ENCODE measurements around the gene SORCS1. TPM values are rescaled to one million over a fixed set of nuclear protein-coding genes. Genes with fewer than 3 reads are reported as not detected.

SORCS1 gene
- total RNA-seq, 4 donors from 2014 or later: 0.26 to 9.4 (median 3.8) TPM

DNA sequence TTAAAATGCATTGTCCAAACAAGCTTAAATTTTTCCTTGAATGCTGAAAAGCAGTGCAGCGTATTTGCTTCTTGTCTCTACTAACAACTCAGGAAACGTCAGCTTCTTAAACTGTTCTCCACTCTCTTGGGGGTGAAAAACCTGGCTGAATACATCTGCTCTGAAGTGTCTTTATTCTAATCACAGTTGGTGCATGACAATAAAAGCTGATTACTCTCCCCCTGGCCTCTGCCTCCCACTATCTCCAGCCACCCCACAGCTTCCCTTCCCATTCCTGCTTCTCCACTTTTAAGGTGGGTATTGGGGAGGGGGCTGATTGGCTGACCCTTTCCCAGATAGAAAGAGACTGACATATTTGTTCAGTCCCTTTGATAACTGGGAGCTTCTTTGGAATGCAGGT lies 456.0 kb downstream of the SORCS1 start:
- intact Hi-C loops (cut with DNase I; ENCODE audit: low total_unique reads): no loop called here
- no peaks in the 10 kb centered on the region for H3K36me3 ChIP-seq
- no peak overlapping the region for H3K27ac ChIP-seq
- H3K4me1 ChIP-seq: no peaks in the 10 kb centered on the region
- H3K27me3 ChIP-seq: no peaks in the 10 kb centered on the region
- H3K4me3 ChIP-seq: no peak overlapping the region
- H3K9me3 ChIP-seq: no peaks in the 10 kb centered on the region
- no peak for DNase-seq
- TF ChIP-seq POLR2A (IDR thresholded peaks at IDR 0.05): no peak
- TF ChIP-seq, protein P1, sequence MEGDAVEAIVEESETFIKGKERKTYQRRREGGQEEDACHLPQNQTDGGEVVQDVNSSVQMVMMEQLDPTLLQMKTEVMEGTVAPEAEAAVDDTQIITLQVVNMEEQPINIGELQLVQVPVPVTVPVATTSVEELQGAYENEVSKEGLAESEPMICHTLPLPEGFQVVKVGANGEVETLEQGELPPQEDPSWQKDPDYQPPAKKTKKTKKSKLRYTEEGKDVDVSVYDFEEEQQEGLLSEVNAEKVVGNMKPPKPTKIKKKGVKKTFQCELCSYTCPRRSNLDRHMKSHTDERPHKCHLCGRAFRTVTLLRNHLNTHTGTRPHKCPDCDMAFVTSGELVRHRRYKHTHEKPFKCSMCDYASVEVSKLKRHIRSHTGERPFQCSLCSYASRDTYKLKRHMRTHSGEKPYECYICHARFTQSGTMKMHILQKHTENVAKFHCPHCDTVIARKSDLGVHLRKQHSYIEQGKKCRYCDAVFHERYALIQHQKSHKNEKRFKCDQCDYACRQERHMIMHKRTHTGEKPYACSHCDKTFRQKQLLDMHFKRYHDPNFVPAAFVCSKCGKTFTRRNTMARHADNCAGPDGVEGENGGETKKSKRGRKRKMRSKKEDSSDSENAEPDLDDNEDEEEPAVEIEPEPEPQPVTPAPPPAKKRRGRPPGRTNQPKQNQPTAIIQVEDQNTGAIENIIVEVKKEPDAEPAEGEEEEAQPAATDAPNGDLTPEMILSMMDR (IDR thresholded peaks at IDR 0.05): no peak

- Histone ChIP-seq H3K27ac (no peak overlapping the region), H3K36me3 (no peaks in the 10 kb centered on the region), H3K9me3 (no peaks in the 10 kb centered on the region), H3K4me3 (no peak overlapping the region), H3K27me3 (no peaks in the 10 kb centered on the region), H3K4me1 (no peaks in the 10 kb centered on the region)
- intact Hi-C loops (cut with DNase I; ENCODE audit: low total_unique reads): no loop called here
- TF ChIP-seq POLR2A (IDR thresholded peaks at IDR 0.05): no peak
- TF ChIP-seq, protein P1 (IDR thresholded peaks at IDR 0.05): no peak
- no peak for DNase-seq
Measured at GRCh38 chr10:106707657-106708056, 456.8 kb downstream of the SORCS1 start.

- H3K4me3 ChIP-seq: no peak overlapping the region
- no peaks in the 10 kb centered on the region for H3K9me3 ChIP-seq
- no peaks in the 10 kb centered on the region for H3K36me3 ChIP-seq
- H3K27me3 ChIP-seq: no peaks in the 10 kb centered on the region
- no peak for TF ChIP-seq POLR2A (IDR thresholded peaks at IDR 0.05)
- TF ChIP-seq, protein P1 (IDR thresholded peaks at IDR 0.05): no peak
- no peaks in the 10 kb centered on the region for H3K4me1 ChIP-seq
- no peak for DNase-seq
- H3K27ac ChIP-seq: no peak overlapping the region
- intact Hi-C loops (cut with DNase I; ENCODE audit: low total_unique reads): no loop called here
Measured at GRCh38 chr10:106706127-106706526, 458.4 kb downstream of the SORCS1 start.

GRCh38 chr10:106705681-106706100 lies 458.8 kb downstream of the SORCS1 start:
- Histone ChIP-seq H3K27ac (no peak overlapping the region), H3K36me3 (no peaks in the 10 kb centered on the region), H3K27me3 (no peaks in the 10 kb centered on the region), H3K4me1 (no peaks in the 10 kb centered on the region), H3K9me3 (no peaks in the 10 kb centered on the region), H3K4me3 (no peak overlapping the region)
- peak; percentile 43 to 49 for DNase-seq
- TF ChIP-seq, protein P1 (IDR thresholded peaks at IDR 0.05): peak; percentile 42 to 61 (median 53)
- TF ChIP-seq POLR2A (IDR thresholded peaks at IDR 0.05): no peak
- intact Hi-C loops (cut with DNase I; ENCODE audit: low total_unique reads): no loop called here

DNA sequence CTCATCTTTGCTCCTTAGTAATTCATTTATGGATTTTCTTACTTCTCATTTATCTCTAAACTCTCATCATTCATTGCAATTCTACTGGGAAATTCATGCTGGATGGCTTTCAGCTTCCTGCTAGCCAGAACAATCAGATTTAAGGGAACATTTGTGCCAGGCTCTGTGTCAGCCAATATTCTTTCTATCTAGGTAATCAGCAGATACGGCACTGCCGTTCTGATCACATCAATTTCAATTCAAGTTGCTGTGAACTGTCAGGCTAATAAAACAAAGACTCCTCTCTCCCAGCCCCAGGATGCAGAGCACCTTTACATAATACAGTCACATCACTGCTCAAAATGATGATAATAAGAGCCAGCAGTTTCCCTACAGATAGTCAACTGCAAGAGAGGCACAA lies 468.3 kb downstream of the SORCS1 start:
- no peaks in the 10 kb centered on the region for H3K4me1 ChIP-seq
- H3K9me3 ChIP-seq: no peaks in the 10 kb centered on the region
- no peak overlapping the region for H3K4me3 ChIP-seq
- no peaks in the 10 kb centered on the region for H3K36me3 ChIP-seq
- no peaks in the 10 kb centered on the region for H3K27me3 ChIP-seq
- DNase-seq: no peak
- no peak overlapping the region for H3K27ac ChIP-seq
- TF ChIP-seq, protein P1 (IDR thresholded peaks at IDR 0.05): no peak
- TF ChIP-seq POLR2A (IDR thresholded peaks at IDR 0.05): no peak
- intact Hi-C loops (cut with DNase I; ENCODE audit: low total_unique reads): no loop called here
